Breast epithelium (tissue), 3 donors: ENCODE data around the gene NRXN3.

Source experiments
- CTCF ChIP-seq, 3 donors: fragments of 450-650 bp; IDR thresholded peaks; one replicate each; pipeline ENCODE4 v1.5.1; 2016 to 2017; ENCODE audit warnings: antibody characterized with exemption in 3 of 3, mild to moderate bottlenecking in 3 of 3, moderate library complexity in 3 of 3
- POLR2A ChIP-seq: fragments of 450-650 bp; IDR thresholded peaks from one replicate; pipeline ENCODE4 v1.6.1; 2016; ENCODE audit warnings: antibody characterized with exemption, mild to moderate bottlenecking, moderate library complexity

- TF ChIP-seq POLR2A (no peak), CTCF (IDR thresholded peaks at IDR 0.05) (no peak)
Observed at GRCh38 chr14:79727900-79728299, 1557.7 kb downstream of the NRXN3 start.
